K562 (cell line): ENCODE measurements around the gene ZBTB49. TPM values are rescaled to one million over a fixed set of nuclear protein-coding genes. Genes with fewer than 3 reads are reported as not detected.

Experiments used
- ATAC-seq: fragments of 200-7000 bp; cut with Tn5 transposase; 3 replicates; pipeline ENCODE4 v1.9.1; 2020; ENCODE audit warnings: moderate library complexity
- BruUV-seq: library from RNA; stranded (reverse); fragments of 400-500 nt; replicated peaks from 2 replicates; lab custom pipeline; 2021; lab: Mats Ljungman, UMichigan
- CTCF ChIA-PET: fragments of 300-600 bp; formaldehyde crosslinking; extraction: SDS; loops from one replicate; lab custom pipeline; 2021; ENCODE audit warnings: low intra/inter-chr PET ratio; lab: Yijun Ruan, JAX
- POLR2A ChIA-PET: fragments of 300-600, 350-650 bp; sonication (Branson Sonifier 250); formaldehyde crosslinking; extraction: SDS; loops from one replicate; lab custom pipeline; 2021; ENCODE audit warnings: antibody characterized with exemption, inconsistent platforms; lab: Yijun Ruan, JAX
- DNase-seq, 4 experiments: peaks; one replicate each; pipeline versions ENCODE4 v3.0.0 to v3.0.0-alpha.2; 2011 to 2018; ENCODE audit warnings: low spot score in 3 of 4, mixed read lengths in 3 of 4; ENCODE audit errors: extremely low read depth in 1 of 4
- FAIRE-seq: peaks from 2 replicates; lab custom pipeline; 2011; peaks lifted over from hg19 to GRCh38; lab: Jason Lieb, UNC
- H2AFZ ChIP-seq: 2 replicates; pipeline ENCODE4 v1.6.0; 2011; ENCODE audit warnings: low read depth, low read length, control low read depth, inconsistent platforms
- H3K27ac ChIP-seq: fragments of 200-600 bp; 3 replicates; pipeline ENCODE4 v1.8.0; 2011; ENCODE audit warnings: low read depth, mild to moderate bottlenecking, control low read depth, inconsistent platforms, low read length, moderate library complexity, mixed read lengths; ENCODE audit errors: extremely low read depth
- H3K27me3 ChIP-seq, 2 experiments: fragments of 300-600 bp in 1 of 2; 2 replicates in 1 of 2; 3 replicates in 1 of 2; pipeline versions ENCODE4 v1.6.0 to v1.8.0; 2011; ENCODE audit warnings: inconsistent platforms in 2 of 2, low read length in 2 of 2, mild to moderate bottlenecking in 1 of 2, mixed read lengths in 1 of 2, moderate library complexity in 1 of 2; ENCODE audit not compliant: control insufficient read depth in 2 of 2, insufficient read depth in 2 of 2
- H3K36me3 ChIP-seq: fragments of 300-600 bp; 3 replicates; pipeline ENCODE4 v1.8.0; 2011; ENCODE audit warnings: mild to moderate bottlenecking, low read length, inconsistent platforms; ENCODE audit not compliant: control insufficient read depth, insufficient read depth
- H3K4me1 ChIP-seq, 2 experiments: fragments of 200-600 bp in 1 of 2; replicated peaks in 1 of 2; 2 replicates in 1 of 2; 3 replicates in 1 of 2; pipeline versions ENCODE4 v1.5.1 to v1.8.0; 2011; ENCODE audit warnings: inconsistent platforms in 2 of 2, low read length in 2 of 2, mild to moderate bottlenecking in 1 of 2, mixed read lengths in 1 of 2, moderate library complexity in 1 of 2; ENCODE audit not compliant: control insufficient read depth in 2 of 2, insufficient read depth in 2 of 2
- H3K4me2 ChIP-seq: 2 replicates; pipeline ENCODE4 v1.6.1; 2011; ENCODE audit warnings: low read length, control low read depth, inconsistent platforms, mixed read lengths; ENCODE audit not compliant: insufficient read depth
- H3K4me3 ChIP-seq: fragments of 200-600 bp; sonication (generic), shearing (Covaris generic); 2 replicates; pipeline ENCODE4 v1.5.1; 2016; ENCODE audit warnings: control low read depth, inconsistent platforms
- H3K79me2 ChIP-seq: fragments of 200-600 bp; 3 replicates; pipeline ENCODE4 v1.8.0; 2011; ENCODE audit warnings: low read length, inconsistent platforms; ENCODE audit not compliant: control insufficient read depth, insufficient read depth
- H3K9ac ChIP-seq, 2 experiments: 2 replicates each; pipeline versions ENCODE4 v1.6.0 to v1.6.1; 2011; ENCODE audit warnings: low read depth in 2 of 2, low read length in 2 of 2, control low read depth in 1 of 2, inconsistent platforms in 1 of 2, mild to moderate bottlenecking in 1 of 2, mixed read lengths in 1 of 2; ENCODE audit not compliant: insufficient read depth in 1 of 2
- H3K9me1 ChIP-seq: one replicate; pipeline ENCODE4 v1.6.0; 2011; ENCODE audit warnings: inconsistent platforms, mild to moderate bottlenecking, low read length, moderate library complexity; ENCODE audit not compliant: control insufficient read depth, insufficient read depth
- H3K9me3 ChIP-seq: replicated peaks from 2 replicates; pipeline ENCODE4 v1.5.1; 2011; ENCODE audit warnings: low read depth, low read length, inconsistent platforms; ENCODE audit not compliant: control insufficient read depth, insufficient read depth
- H4K20me1 ChIP-seq: replicated peaks from 2 replicates; pipeline ENCODE4 v1.6.1; 2011; ENCODE audit warnings: low read length, inconsistent platforms, mixed read lengths; ENCODE audit not compliant: control insufficient read depth, insufficient read depth
- XRCC4 ChIP-seq: IDR thresholded peaks from one replicate; pipeline ENCODE4 v1.6.1; 2011; ENCODE audit not compliant: insufficient read depth, insufficient read length; ENCODE audit errors: extremely low read depth
- ZNF263 ChIP-seq: sonication (generic); formaldehyde crosslinking; IDR thresholded peaks from 2 replicates; pipeline ENCODE4 v1.8.0; 2022; ENCODE audit warnings: mild to moderate bottlenecking, missing genetic modification reagents, borderline replicate concordance
- WGBS: fragments of 100-300 bp; shearing (Covaris generic); methylation state at CpG from one replicate; pipeline ENCODE4 v1.1.6; 2016; ENCODE audit warnings: low coverage, mixed read lengths; ENCODE audit not compliant: insufficient coverage; ENCODE audit errors: missing lambda C conversion rate; 5-methylcytosine and 5-hydroxymethylcytosine counted together
- in situ Hi-C: fragments of 300-500 bp; cut with MboI; formaldehyde crosslinking; loops from 4 replicates; pipeline ENCODE4 v1.15.0; 2018; ENCODE audit warnings: inconsistent platforms, mixed read lengths
- intact Hi-C: fragments of 100-400 bp; cut with micrococcal nuclease; formaldehyde crosslinking; loops from 2 replicates; pipeline ENCODE4 v1.14.2; 2022
- polyA plus RNA-seq, 8 experiments: library from polyadenylated mRNA; depleted of rRNA in 4 of 8; stranded (reverse) in 5 of 8; unstranded in 3 of 8; fragments of >200 nt; fragmentation: Nextera tagmentation in 2 of 8; fragmentation: Illumina TruSeq in 1 of 8; extraction: Ambion mirVana in 2 of 8; extraction: Trizol in 1 of 8; gene quantifications; 2 replicates each; pipeline versions ENCODE4 v1.2.1 to v1.2.3, GENCODE V29; 2011 to 2014; ENCODE audit warnings: inconsistent platforms in 1 of 8, missing spikeins in 1 of 8
- total RNA-seq, 7 experiments: library from RNA; depleted of rRNA in 6 of 7; stranded (reverse); fragments of >200 nt in 6 of 7; fragmentation: Illumina TruSeq in 2 of 7; extraction: Trizol in 2 of 7; gene quantifications; 2 replicates each; pipeline versions ENCODE4 v1.2.1 to v1.2.3, GENCODE V29; 2011 to 2021; ENCODE audit warnings: low replicate concordance in 1 of 7

Gene ZBTB49
- total and polyA plus RNA-seq, 9 of the 15 experiments (the other 6 are each of a cell fraction or from before 2014, with no cell fraction given): 0.49 to 8.0 (median 4.2) TPM

DNA sequence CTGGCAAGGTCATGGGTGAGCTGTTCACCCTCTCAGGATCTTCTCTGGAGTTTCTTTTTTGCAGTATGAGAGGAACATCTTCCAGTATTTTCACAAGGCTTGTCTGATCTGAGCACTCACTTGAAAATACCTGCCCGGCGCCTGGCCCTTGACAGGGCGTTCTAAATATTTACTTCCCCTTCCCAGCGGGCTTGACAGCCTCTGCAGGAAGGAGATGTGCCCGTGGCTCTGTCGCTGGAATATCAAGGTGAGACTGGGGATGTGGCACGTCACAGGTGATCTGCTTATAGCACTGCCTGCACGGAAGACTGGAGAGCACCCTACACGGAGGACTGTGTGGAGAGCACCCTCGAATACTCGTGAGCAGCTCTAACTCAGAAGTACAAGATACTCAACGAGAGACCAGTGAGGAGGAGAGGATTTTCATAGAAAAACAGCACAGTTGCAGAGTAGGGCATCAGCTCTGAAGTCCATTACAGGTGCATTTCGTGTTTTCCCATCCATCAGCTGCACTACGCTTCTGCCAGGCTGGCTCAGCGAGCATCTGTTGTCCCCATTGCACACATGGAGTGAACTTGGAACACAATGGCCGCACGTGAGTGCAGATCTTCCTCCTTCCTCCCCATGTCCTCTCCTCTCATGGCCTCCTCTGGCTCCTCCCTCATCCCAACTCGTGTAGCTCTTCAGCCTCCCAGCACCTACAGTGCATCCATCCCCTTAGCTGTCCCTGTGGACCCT, 32.1 kb downstream of the ZBTB49 start:
- H3K4me3 ChIP-seq: no peak overlapping the region
- in situ Hi-C loops: no loop called here
- ATAC-seq: no peak
- H3K27me3 ChIP-seq: no peaks in the 10 kb centered on the region
- intact Hi-C loops: loop anchor here (5.0 kb wide), 1 partner anchor 35 kb away; no protein-coding TSS in a partner anchor
- WGBS: 81% methylated on average over 16 of the region's 18 CpGs
- peaks cover 24 to 35% of the 10 kb centered on the region in 2 experiments; a peak in 4 of 5 replicates for H3K4me1 ChIP-seq
- FAIRE-seq: no peak
- no peak for DNase-seq
- H3K9me3 ChIP-seq: no peaks in the 10 kb centered on the region
- H3K9ac ChIP-seq: no peak overlapping the region
- H3K9me1 ChIP-seq: no peaks in the 10 kb centered on the region
- no peak overlapping the region for H3K4me2 ChIP-seq
- H3K36me3 ChIP-seq: peaks cover 14% of the 10 kb centered on the region; the same call in 2 of the 3 replicates
- ChIA-PET POLR2A (interaction anchor here (0.7 kb wide), 1 partner anchor 9 kb away, joined by 3 read pairs; no protein-coding TSS in a partner anchor), CTCF (no interaction called here)
- no TSS peak for BruUV-seq
- no peaks in the 10 kb centered on the region for H3K79me2 ChIP-seq
- TF ChIP-seq XRCC4 (no peak), ZNF263 (CRISPR knock-in tag) (peak; percentile 55; the same call in 1 of the 2 replicates)
- H3K27ac ChIP-seq: no peak overlapping the region
- no peaks in the 10 kb centered on the region for H4K20me1 ChIP-seq
- no peak overlapping the region for H2AFZ ChIP-seq
